ENCODE measurements around the gene PFKFB3.

- TF ChIP-seq CTCF (IDR thresholded peaks at IDR 0.05; ENCODE audit: low read length) (no peak), EZH2 (IDR thresholded peaks at IDR 0.05; ENCODE audit: borderline replicate concordance, low read length) (no peak)
These were observed 29.0 kb downstream of the PFKFB3 start for GRCh38 chr10:6231730-6232129.
